Effector memory CD8-positive, alpha-beta T cell (primary cell): ENCODE measurements around the gene TTC13.
A peak's percentile ranks its signal among the peaks of the same experiment; 100 is the strongest.

ENCODE experiments used
- ATAC-seq: fragments of 150-1000 bp; cut with Tn5 transposase; replicated peaks from 2 replicates; pipeline ENCODE4 v1.10.0; 2021; ENCODE audit warnings: mild to moderate bottlenecking, moderate library complexity
- DNase-seq, 3 experiments: peaks; one replicate each; pipeline ENCODE4 v3.0.0; 2021
- H3K27ac Mint-ChIP-seq, 2 donors: one replicate each; pipeline ENCODE4 v1.8.0; 2022; ENCODE audit warnings: mild to moderate bottlenecking in 2 of 2, mixed read lengths in 2 of 2, moderate library complexity in 2 of 2
- H3K27me3 Mint-ChIP-seq, 2 donors: one replicate each; pipeline ENCODE4 v1.8.0; 2022; ENCODE audit warnings: mixed read lengths in 2 of 2
- H3K36me3 Mint-ChIP-seq: one replicate; pipeline ENCODE4 v1.8.0; 2022; ENCODE audit warnings: mild to moderate bottlenecking, moderate library complexity, mixed read lengths; ENCODE audit not compliant: insufficient read depth
- H3K4me1 Mint-ChIP-seq, 2 donors: one replicate each; pipeline ENCODE4 v1.8.0; 2022; ENCODE audit warnings: low read depth in 2 of 2, mixed read lengths in 2 of 2
- H3K4me3 Mint-ChIP-seq, 2 donors: one replicate each; pipeline ENCODE4 v1.8.0; 2022; ENCODE audit warnings: mild to moderate bottlenecking in 2 of 2, mixed read lengths in 2 of 2, moderate library complexity in 2 of 2
- H3K9me3 Mint-ChIP-seq, 2 donors: one replicate each; pipeline ENCODE4 v1.8.0; 2022; ENCODE audit warnings: mixed read lengths in 2 of 2

Gene TTC13

DNA sequence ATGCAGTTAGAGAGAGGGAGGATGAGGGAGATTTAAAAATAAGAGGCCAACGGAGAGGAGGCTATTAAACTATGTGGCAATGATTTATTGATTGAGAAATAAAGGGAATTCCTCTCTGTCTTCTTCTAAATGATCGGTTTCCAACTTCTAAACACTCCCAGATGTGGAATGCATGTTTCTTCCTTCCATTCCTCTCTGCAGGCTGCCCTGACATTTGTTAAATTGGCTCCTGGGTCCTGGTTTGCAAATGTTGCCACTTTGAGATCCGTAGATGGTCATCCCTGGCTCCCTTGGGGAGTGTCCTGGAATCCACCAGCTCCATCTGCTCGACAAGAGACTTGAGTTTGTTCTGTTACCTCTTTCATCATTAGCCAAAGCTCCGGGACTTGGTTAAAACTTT is 100.1 kb downstream of the TTC13 start:
- no peak for DNase-seq
- Mint-ChIP-seq H3K9me3 (no peaks in the 10 kb centered on the region), H3K4me3 (no peak overlapping the region), H3K27me3 (peaks cover 68 to 91% of the 10 kb centered on the region in 2 donors), H3K36me3 (no peaks in the 10 kb centered on the region), H3K27ac (no peak overlapping the region), H3K4me1 (peaks cover 0 to 3% of the 10 kb centered on the region in 2 donors)
- no peak for ATAC-seq

- Mint-ChIP-seq H3K27ac (no peak overlapping the region), H3K4me3 (no peak overlapping the region), H3K27me3 (peaks cover 68 to 85% of the 10 kb centered on the region in 2 donors), H3K36me3 (no peaks in the 10 kb centered on the region), H3K9me3 (no peaks in the 10 kb centered on the region), H3K4me1 (peaks cover 0 to 3% of the 10 kb centered on the region in 2 donors)
- ATAC-seq (no peak), DNase-seq (no peak)
Observed at GRCh38 chr1:230877924-230878590, 100.6 kb downstream of the TTC13 start.

GRCh38 chr1:230877146-230877923 is 101.3 kb downstream of the TTC13 start:
- DNase-seq (no peak), ATAC-seq (no peak)
- H3K27ac Mint-ChIP-seq = no peak overlapping the region
- no peaks in the 10 kb centered on the region for H3K36me3 Mint-ChIP-seq
- peaks cover 0 to 3% of the 10 kb centered on the region in 2 donors for H3K4me1 Mint-ChIP-seq
- no peaks in the 10 kb centered on the region for H3K9me3 Mint-ChIP-seq
- H3K27me3 Mint-ChIP-seq = peaks cover 62 to 81% of the 10 kb centered on the region in 2 donors
- H3K4me3 Mint-ChIP-seq = no peak overlapping the region

- H3K9me3 Mint-ChIP-seq = no peaks in the 10 kb centered on the region
- H3K4me1 Mint-ChIP-seq = peaks cover 0 to 3% of the 10 kb centered on the region in 2 donors
Observed at GRCh38 chr1:230876660-230877059, 102.0 kb downstream of the TTC13 start.

DNA sequence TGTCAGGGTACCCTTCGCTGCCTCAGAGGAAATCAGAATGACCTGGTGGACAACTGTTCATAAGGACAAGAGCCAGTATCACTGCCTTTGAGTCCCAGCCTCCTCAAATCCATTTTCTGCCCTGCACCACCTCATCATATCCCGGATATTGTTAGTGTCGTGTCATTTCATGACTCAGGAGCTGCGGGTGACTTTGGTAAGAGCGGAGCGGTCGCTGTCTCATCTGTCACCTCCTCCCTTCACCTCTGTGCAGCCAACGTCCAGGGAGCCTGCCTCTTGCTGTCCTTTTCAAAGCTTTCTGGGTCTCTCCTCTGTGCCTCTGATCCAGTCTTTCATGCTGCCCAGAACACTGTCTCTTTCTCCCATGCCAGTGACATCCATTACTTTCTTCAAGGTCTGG is 103.3 kb downstream of the TTC13 start:
- Mint-ChIP-seq H3K36me3 (peaks cover 4% of the 10 kb centered on the region), H3K27ac (no peak overlapping the region), H3K27me3 (peaks cover 61 to 81% of the 10 kb centered on the region in 2 donors), H3K4me3 (no peak overlapping the region), H3K9me3 (no peaks in the 10 kb centered on the region), H3K4me1 (peaks cover 0 to 3% of the 10 kb centered on the region in 2 donors)
- DNase-seq (no peak), ATAC-seq (no peak)

More at GRCh38 chr1:230876660-230877059, 102.0 kb downstream of the TTC13 start:
- Mint-ChIP-seq H3K27ac (no peak overlapping the region), H3K4me3 (no peak overlapping the region), H3K36me3 (peaks cover 3% of the 10 kb centered on the region), H3K27me3 (peaks cover 63 to 81% of the 10 kb centered on the region in 2 donors)
- ATAC-seq (no peak), DNase-seq (no peak)

DNA sequence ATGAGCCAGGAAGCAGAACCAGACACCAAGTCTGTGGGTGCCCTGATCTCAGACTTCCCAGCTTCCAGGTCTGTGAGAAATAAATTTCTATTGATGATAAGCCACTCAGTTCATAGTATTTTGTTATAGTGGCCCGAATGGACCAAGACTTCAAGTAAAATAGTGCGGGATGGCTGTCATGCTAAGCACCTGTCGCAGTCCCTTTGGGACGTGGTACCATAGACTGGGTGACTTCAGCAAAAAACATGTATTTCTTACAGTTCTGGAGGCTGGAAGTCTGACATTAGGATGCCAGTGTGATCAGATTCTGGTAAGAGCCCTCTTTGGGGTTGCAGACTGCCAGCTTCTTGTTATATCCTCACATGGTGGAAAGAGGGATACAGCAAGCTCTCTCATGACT is 107.7 kb downstream of the TTC13 start:
- Mint-ChIP-seq H3K27ac (no peak overlapping the region), H3K4me1 (peaks cover 6 to 12% of the 10 kb centered on the region in 2 donors), H3K4me3 (no peak overlapping the region), H3K36me3 (peaks cover 4% of the 10 kb centered on the region), H3K27me3 (peaks cover 36 to 59% of the 10 kb centered on the region in 2 donors), H3K9me3 (no peaks in the 10 kb centered on the region)
- no peak for DNase-seq
- ATAC-seq = no peak

DNA sequence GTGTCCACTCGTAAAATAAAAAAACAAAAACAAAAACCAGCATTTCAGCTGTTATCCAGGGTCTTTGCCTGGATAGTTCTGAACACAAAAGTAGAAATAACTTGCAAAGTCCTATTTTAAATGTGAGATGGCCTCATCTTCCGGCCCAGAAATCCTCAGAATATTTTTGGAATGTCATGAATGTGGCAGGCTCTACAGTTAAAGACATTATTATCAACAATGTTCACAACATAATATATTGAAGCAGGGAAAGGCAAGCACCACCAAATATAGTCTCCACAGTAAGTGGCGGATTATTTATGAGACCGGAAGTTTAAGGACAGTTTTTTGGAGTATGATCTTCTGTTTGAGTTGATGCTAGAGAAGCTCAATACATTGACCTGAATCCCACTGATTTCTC is 109.2 kb downstream of the TTC13 start:
- Mint-ChIP-seq H3K4me1 (peaks cover 6 to 12% of the 10 kb centered on the region in 2 donors), H3K27me3 (peaks cover 24 to 45% of the 10 kb centered on the region in 2 donors), H3K27ac (no peak overlapping the region), H3K4me3 (peak overlapping the region; percentile 87 to 88), H3K36me3 (peaks cover 4% of the 10 kb centered on the region), H3K9me3 (no peaks in the 10 kb centered on the region)
- no peak for ATAC-seq
- DNase-seq = no peak

DNA sequence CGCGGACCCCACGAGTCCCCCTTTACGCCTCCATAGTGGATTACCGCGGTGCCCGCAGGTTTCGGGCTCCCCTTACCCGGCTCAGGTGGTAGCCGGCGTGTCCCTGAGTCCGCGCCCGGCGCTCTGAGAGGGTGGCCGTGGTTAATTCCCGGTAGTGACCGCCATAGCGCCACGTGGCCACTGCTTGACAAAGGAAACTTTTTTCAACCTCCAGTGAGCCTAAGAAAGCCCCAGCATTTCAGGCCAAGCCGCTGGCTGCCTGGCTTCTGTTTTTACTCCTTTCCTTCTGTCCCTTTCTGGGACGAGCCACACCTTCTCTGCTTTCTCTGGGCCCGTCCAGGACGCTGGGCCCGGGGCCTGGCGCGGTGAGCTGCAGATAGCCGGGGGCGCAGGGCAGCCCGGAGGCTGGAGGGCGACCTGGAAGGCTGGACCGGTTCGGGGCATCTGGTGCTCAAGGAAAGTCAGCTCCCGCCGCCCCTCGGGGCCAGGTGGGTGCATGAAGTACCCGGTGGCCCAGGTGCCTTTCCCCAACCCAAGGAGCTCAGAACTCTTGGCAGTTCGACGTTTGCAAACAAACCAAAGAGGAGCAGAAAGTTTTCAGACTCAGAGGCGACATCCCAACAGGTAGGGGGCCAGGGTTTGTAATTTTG is 109.8 kb downstream of the TTC13 start:
- H3K27me3 Mint-ChIP-seq = peaks cover 19 to 44% of the 10 kb centered on the region in 2 donors
- no peaks in the 10 kb centered on the region for H3K9me3 Mint-ChIP-seq
- ATAC-seq = peak; percentile 64
- H3K36me3 Mint-ChIP-seq = peaks cover 4% of the 10 kb centered on the region
- DNase-seq = peak in 2 of 3 experiments; percentile 27 to 42
- peaks cover 6 to 12% of the 10 kb centered on the region in 2 donors for H3K4me1 Mint-ChIP-seq
- peak overlapping the region; percentile 87 to 88 for H3K4me3 Mint-ChIP-seq
- peak overlapping the region; percentile 67 to 79 for H3K27ac Mint-ChIP-seq

- ATAC-seq (peak; percentile 87), DNase-seq (peak; percentile 52 to 64 (median 57))
- Mint-ChIP-seq H3K27ac (peak within 1 kb of the TSS; percentile 67 to 79), H3K4me3 (peak within 1 kb of the TSS; percentile 87 to 88), H3K27me3 (peaks cover 19 to 44% of the 10 kb centered on the region in 2 donors), H3K36me3 (peaks cover 4% of the 10 kb centered on the region), H3K9me3 (no peaks in the 10 kb centered on the region), H3K4me1 (peaks cover 10 to 16% of the 10 kb centered on the region in 2 donors)
Observed at GRCh38 chr1:230867903-230868735, 110.5 kb downstream of the TTC13 start, which contains the start of gene C1orf198. TSS of gene C1orf198 (minus strand) at chr1:230868521. CDS start at chr1:230868512, 9 bp downstream.

- peaks cover 12 to 22% of the 10 kb centered on the region in 2 donors for H3K4me1 Mint-ChIP-seq
- H3K4me3 Mint-ChIP-seq = peak overlapping the region; percentile 87 to 88
- peak overlapping the region in 1 of 2 donors; percentile 67 for H3K27ac Mint-ChIP-seq
- no peak for ATAC-seq
- H3K27me3 Mint-ChIP-seq = peaks cover 17 to 41% of the 10 kb centered on the region in 2 donors
- peaks cover 4% of the 10 kb centered on the region for H3K36me3 Mint-ChIP-seq
- DNase-seq = no peak
- H3K9me3 Mint-ChIP-seq = no peaks in the 10 kb centered on the region
Observed at GRCh38 chr1:230867101-230867902, 111.4 kb downstream of the TTC13 start.

DNA sequence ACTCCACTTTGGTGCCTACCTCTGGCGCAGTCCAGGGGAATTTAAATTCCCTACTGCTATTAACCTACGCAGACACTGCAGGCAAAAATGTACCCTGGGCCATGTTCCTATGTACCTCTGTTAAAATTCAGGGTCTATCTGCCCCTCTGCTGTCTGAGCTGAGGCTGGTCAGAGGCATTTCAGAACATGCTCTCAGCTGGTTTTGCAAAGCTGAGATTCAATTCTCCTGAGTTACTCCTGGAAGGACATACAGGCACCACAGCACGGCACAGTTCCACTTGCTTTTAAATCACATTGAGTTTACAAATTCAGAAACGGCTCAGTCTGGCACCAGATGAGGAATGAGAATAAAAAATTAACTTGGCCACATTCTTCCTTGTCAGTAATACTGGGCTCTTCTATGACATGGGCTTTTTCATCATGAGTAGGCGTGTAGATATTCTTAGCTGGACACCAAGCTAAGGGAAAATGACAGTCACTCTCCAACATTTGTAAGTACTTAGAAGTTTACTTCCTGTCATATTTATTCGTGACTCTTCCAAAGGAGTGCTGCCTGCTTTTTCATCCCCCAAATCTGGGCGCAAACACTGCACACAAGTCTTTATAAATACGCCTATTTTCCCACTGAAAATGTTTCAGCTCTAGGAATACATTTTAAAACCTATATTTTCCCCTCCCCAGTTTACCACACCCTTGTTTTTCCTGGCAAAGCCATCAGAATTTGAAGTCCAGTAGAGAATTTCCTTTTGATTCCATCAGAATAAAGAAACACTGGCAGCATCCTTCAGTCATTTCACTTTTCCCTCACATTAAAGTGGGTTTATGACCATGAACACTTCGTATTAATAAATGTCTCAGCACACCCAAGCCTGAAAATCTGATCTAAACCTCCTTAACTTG is 112.2 kb downstream of the TTC13 start:
- H3K4me3 Mint-ChIP-seq = peak overlapping the region; percentile 4 to 8
- H3K27me3 Mint-ChIP-seq = peaks cover 9 to 33% of the 10 kb centered on the region in 2 donors
- no peak for ATAC-seq
- H3K27ac Mint-ChIP-seq = no peak overlapping the region
- H3K9me3 Mint-ChIP-seq = no peaks in the 10 kb centered on the region
- peaks cover 12 to 22% of the 10 kb centered on the region in 2 donors for H3K4me1 Mint-ChIP-seq
- DNase-seq = no peak
- H3K36me3 Mint-ChIP-seq = no peaks in the 10 kb centered on the region
